Activated naive CD4-positive, alpha-beta T cell treated with anti-CD3 and anti-CD28 coated beads, Interleukin-2, amount 50 U/mL, for 72 hours (primary cell): ENCODE data around the gene SEC62. TPM values are rescaled to one million over a fixed set of nuclear protein-coding genes. Genes with fewer than 3 reads are reported as not detected.
A peak's percentile ranks its signal among the peaks of the same experiment; 100 is the strongest.
"Not testable (repeated sequence)": the region's sequence is repeated elsewhere in the genome, so short reads cannot be mapped to it uniquely, and the experiment has no call there.

ENCODE experiments used
- ATAC-seq, 2 donors: fragments of 150-1000 bp; cut with Tn5 transposase; 2 replicates each; pipeline ENCODE4 v1.10.0; 2021; ENCODE audit warnings: mild to moderate bottlenecking in 2 of 2, moderate library complexity in 2 of 2
- DNase-seq, 2 donors: peaks; one replicate each; pipeline ENCODE4 v3.0.0; 2021 to 2022; ENCODE audit warnings: low spot score in 2 of 2
- H3K27ac Mint-ChIP-seq, 2 donors: one replicate each; pipeline ENCODE4 v1.8.0; 2022; ENCODE audit warnings: mild to moderate bottlenecking in 2 of 2, mixed read lengths in 2 of 2
- H3K36me3 Mint-ChIP-seq, 2 donors: one replicate each; pipeline ENCODE4 v1.8.0; 2022; ENCODE audit warnings: mixed read lengths in 2 of 2
- H3K9me3 Mint-ChIP-seq, 2 donors: one replicate each; pipeline ENCODE4 v1.8.0; 2022; ENCODE audit warnings: mixed read lengths in 2 of 2
- total RNA-seq, 2 donors: library from RNA; stranded (reverse); gene quantifications; one replicate each; pipeline ENCODE4 v1.2.3, GENCODE V29; 2022

SEC62 gene
- total RNA-seq, 2 donors from 2014 or later: 52.1 to 81.9 TPM

DNA sequence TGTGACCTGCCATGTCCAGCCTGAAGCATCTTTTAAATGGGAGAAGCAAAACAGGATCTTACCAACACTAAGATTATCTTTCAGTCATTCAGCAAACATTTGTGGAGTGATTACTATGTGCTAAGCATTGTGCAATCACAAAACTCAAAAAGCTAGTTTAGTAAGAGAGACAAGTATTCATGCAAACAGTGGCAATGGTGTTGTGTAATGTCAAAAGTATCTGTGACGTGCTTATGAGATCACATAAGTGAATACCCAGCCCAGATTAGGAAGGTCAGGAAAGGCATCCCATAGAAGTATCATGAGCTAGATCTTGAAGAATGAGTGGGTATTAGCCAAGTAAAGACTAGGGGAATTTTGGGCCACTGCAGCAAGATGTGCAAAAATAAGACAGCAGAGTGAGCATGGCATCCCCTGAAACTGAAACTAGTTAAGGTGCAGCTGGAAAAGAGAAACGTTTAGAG lies 32.1 kb downstream of the SEC62 start:
- peak overlapping the region; percentile 7 to 88 for H3K27ac Mint-ChIP-seq
- H3K36me3 Mint-ChIP-seq: peaks cover 6 to 17% of the 10 kb centered on the region in 2 donors
- H3K9me3 Mint-ChIP-seq: no peaks in the 10 kb centered on the region
- ATAC-seq (peak; percentile 21 to 70), DNase-seq (no peak)

DNA sequence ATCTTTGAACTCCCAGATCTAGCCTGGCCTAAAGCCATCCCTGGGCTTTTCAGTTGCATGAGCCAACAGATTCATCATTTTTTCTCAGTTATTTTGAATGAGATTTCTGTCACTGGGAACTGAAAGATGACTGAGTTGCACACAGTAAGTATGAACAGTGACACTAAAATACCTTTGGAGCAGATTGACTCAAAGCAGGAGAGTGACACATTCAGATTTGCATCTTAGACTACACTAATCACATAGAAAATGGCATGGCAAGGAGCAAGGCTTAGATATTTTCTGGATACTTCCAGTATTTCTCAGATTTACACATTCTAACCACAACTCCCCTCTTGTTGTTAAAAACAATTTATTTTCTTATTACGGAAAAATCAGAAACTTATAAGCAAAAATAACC lies 32.8 kb downstream of the SEC62 start:
- ATAC-seq (peak; percentile 94 to 99), DNase-seq (peak in 1 of 2 donors; percentile 18)
- peak overlapping the region; percentile 12 to 88 for H3K27ac Mint-ChIP-seq
- H3K9me3 Mint-ChIP-seq: no peaks in the 10 kb centered on the region
- peaks cover 6 to 17% of the 10 kb centered on the region in 2 donors for H3K36me3 Mint-ChIP-seq

DNA sequence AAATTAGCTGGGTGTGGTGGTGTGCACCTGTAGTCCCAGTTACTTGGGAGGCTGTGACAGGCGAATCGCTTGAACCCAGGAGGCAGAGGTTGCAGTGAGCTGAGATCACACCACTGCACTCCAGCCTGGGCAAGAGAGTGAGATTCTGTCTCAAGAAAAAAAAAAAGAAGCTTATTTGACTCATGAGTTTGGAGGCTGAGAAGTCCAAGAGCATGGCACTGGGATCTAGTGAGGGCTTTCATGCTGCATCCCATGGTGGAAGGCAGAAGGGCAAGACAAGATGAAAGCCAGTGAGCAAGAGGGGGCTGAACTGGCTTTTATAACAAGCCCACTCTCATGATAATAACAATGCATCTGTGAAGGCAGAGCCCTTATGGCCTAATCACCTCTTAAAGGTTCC lies 33.4 kb downstream of the SEC62 start:
- Mint-ChIP-seq H3K27ac (peak overlapping the region in 1 of 2 donors; percentile 88), H3K9me3 (no peaks in the 10 kb centered on the region), H3K36me3 (peaks cover 6 to 17% of the 10 kb centered on the region in 2 donors)
- ATAC-seq (no peak), DNase-seq (no peak)

DNA sequence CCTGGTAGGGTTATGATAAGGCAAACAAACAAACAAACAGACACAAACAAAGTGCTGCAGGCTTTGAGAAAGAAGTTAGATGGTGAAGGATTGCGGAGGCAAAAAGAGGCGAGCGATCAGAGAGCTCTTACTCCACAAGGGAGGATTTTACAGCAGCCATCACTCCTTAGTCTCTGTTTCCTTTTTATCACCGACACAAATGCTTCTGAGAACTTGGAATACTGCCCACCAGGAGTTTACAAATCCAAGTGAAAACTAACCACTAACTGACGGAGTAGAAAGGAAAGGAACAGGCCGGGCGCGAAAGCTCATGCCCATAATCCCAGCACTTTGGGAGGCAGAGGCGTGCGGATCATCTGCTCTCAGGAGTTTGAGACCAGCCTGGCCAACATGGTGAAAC lies 35.6 kb downstream of the SEC62 start:
- ATAC-seq (no peak), DNase-seq (no peak)
- Mint-ChIP-seq H3K27ac (peak overlapping the region in 1 of 2 donors; percentile 35), H3K9me3 (peaks cover 5% of the 10 kb centered on the region in 2 donors), H3K36me3 (peaks cover 8 to 12% of the 10 kb centered on the region in 2 donors)

DNA sequence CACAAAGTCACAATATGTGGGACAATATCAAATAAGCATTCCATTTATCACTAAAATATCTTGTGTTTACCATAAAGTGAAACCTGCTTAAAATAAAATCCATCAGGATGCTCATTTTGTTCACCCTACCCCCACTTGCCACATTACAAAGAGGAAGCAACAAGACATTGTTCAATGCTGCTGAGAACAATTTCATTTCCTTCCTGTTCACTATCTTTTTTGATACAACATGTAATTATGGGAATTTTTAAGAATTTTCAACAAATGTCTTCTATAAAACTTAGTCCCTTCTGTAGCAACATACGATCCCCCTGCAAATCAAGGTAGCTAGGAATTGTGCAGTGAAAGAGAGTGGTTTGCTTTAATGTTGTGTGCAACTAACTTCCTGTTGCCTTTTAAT lies 36.3 kb downstream of the SEC62 start:
- ATAC-seq: no peak
- peak overlapping the region in 1 of 2 donors; percentile 35 for H3K27ac Mint-ChIP-seq
- peaks cover 8 to 12% of the 10 kb centered on the region in 2 donors for H3K36me3 Mint-ChIP-seq
- no peak for DNase-seq
- H3K9me3 Mint-ChIP-seq: peaks cover 5% of the 10 kb centered on the region in 2 donors

DNA sequence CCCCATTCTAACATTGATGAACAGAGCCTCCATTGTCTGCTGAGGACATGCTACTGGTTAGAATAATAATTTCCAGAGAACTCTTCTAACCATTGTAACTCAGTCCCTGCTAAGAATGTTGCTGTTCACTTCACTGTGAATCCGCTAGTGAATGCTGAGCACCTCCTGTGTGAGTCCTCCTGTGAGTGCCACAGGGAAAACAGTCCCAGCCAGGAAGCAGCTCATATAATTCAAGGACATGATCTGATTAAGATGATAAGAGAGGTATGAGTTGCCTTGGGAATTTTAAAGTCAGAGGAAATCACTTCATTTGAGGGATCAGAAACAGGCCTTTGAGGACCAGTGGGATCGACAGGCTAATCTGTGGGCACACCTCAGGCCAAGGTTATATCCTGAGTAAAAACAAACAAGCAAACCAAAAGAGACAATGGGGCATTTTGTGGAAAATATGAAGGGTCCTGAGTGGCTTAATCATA lies 37.3 kb downstream of the SEC62 start:
- Mint-ChIP-seq H3K9me3 (peaks cover 5% of the 10 kb centered on the region in 2 donors), H3K27ac (peak overlapping the region in 1 of 2 donors; percentile 35), H3K36me3 (peaks cover 8 to 12% of the 10 kb centered on the region in 2 donors)
- no peak for DNase-seq
- no peak for ATAC-seq

DNA sequence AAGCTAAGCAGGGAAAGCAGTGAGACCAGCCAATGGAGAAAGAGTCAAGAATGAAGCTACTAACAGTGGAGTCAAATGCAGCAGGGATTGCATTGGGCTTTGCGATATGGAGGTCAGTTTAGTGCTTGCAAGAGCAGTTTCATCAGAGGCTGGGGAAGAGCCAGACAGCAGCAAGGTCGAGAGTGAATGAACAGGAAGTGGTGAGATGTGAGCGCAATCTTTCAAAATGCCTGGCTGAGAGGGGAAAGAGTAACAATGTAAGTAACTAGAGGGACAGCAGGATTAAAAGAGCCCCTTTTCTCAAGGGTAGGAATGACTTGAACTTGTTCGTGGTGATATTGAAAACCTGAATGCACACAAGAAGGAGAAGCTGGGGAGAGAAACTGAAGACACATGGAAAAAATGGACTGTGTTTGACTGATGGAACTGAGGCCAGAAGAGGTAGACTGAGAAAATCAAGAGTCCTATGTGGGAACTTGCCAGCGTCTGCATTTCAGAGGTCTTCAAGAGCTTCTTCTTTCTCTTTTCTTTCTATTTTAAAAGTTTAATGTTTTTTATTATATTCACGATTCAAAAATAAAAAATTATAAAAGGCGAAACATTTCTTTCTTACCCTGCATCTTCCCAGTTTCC lies 40.5 kb downstream of the SEC62 start:
- H3K36me3 Mint-ChIP-seq: peaks cover 6 to 8% of the 10 kb centered on the region in 2 donors
- ATAC-seq: peak; percentile 92 to 96
- peak in 1 of 2 donors; percentile 38 for DNase-seq
- H3K9me3 Mint-ChIP-seq: peaks cover 5% of the 10 kb centered on the region in 2 donors
- peak overlapping the region; percentile 53 to 61 for H3K27ac Mint-ChIP-seq

DNA sequence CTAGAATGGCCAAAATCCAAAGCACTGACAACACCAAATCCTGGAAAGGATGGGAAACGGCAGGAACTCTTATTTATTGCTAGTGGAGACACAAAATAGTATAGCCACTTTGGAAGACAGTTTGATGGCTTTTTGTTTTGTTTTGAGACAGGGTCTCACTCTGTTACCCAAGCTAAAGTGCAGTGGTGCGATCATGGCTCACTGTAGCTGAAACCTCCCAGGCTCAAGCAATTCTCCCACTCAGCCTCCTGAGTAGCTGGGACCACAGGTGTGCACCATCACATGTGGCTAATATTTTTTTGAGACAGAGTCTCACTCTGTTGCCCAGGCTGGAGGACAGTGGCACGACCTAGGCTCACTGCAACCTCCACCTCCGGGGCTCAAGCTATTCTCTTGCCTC lies 43.9 kb downstream of the SEC62 start:
- Mint-ChIP-seq H3K9me3 (peaks cover 5% of the 10 kb centered on the region in 2 donors), H3K27ac (no peak overlapping the region), H3K36me3 (peaks cover 6 to 8% of the 10 kb centered on the region in 2 donors)
- ATAC-seq: no peak
- DNase-seq: no peak

DNA sequence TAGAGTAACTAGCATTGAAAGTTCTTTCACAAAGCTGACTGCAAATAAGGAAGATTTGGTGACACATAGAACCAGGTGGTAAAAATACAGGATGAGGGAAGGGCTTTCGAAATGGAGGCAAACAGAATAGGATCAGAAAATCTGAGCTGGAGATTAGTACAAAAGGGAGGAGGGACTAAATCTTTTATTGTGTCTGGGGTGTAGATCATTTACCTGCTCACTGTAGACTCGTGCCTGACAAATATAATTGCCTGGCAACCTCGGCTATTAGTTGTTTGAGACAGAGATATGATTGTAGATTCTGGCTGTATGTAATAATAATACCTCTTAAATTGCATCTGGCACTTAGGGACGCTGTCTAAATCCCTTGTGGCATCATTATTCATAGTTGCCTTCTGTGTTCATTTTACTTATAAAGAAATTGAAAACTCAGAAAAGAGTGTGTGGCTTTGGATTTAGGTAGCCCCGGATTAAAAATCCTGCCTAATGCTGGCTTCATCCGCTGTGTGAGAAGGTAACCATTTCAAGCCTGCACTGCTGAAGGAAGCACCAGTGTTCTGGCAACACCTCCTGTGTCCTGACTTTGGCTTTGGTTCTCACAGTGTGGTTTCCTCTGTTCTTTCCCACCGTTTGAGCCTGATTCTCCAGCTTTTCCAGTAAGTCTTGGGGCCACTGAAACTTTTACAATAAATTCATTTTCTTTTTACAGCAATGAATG lies 46.2 kb downstream of the SEC62 start:
- Mint-ChIP-seq H3K27ac (no peak overlapping the region), H3K36me3 (no peaks in the 10 kb centered on the region), H3K9me3 (no peaks in the 10 kb centered on the region)
- ATAC-seq (no peak), DNase-seq (no peak)

DNA sequence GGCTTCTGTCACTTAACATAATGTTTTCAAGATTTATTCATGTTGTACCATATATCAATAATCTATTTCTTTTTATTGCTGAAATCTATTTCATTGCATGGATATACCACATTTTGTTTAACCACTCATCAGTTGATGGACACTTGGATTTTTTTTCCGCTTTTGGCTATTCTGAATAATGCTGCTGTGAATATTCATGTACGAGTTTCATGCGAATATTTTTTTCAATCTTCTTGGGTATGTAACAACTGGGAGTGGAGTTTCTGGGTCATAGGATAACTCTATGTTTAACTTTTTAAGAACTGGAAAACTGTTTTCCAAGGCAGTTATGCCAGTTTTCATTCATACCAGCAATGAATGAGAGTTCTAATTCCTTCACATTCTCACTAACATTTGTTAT lies 49.5 kb downstream of the SEC62 start:
- ATAC-seq (no peak), DNase-seq (no peak)
- H3K27ac Mint-ChIP-seq: no peak overlapping the region
- H3K9me3 Mint-ChIP-seq: no peaks in the 10 kb centered on the region
- no peaks in the 10 kb centered on the region for H3K36me3 Mint-ChIP-seq

DNA sequence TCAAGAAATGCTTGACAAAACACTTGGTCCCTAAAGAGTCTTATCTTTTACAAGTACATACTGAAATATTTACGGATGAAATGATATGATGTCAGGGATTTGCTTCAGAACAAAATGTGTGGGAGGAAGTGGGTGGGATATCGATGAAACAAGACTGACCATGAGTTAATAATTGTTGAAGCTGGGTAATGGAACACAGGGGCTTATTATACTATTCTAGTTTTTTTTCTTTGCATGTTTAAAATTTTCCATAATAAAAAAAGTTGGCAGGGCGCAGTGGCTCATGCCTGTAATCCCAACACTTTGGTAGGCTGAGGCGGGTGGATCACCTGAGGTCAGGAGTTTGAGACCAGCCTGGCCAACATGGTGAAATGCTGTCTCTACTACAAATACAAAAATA lies 52.7 kb downstream of the SEC62 start:
- DNase-seq, H3K27ac Mint-ChIP-seq, H3K36me3 Mint-ChIP-seq, ATAC-seq, H3K9me3 Mint-ChIP-seq: not testable (repeated sequence)

DNA sequence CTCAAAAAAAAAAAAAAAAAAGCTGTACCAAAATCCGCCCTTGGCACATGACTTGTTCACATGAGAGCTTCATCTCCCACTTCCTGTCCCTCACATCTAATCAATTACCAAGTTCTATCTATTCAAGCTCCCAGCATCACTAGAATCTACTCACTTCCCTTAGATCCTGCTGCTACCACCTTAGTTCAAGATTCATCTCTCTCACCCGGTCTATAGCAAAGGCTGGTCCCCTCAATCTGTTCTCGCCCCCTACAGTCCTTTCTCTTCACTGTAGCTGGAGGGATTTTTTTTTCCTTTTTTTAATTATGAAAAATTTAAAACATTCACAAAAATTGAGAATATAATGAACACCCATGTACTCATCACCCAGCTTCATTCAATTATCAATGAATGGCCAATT lies 54.5 kb downstream of the SEC62 start:
- DNase-seq (no peak), ATAC-seq (peak; percentile 46 to 52)
- H3K36me3 Mint-ChIP-seq: no peaks in the 10 kb centered on the region
- peak overlapping the region in 1 of 2 donors; percentile 28 for H3K27ac Mint-ChIP-seq
- no peaks in the 10 kb centered on the region for H3K9me3 Mint-ChIP-seq

DNA sequence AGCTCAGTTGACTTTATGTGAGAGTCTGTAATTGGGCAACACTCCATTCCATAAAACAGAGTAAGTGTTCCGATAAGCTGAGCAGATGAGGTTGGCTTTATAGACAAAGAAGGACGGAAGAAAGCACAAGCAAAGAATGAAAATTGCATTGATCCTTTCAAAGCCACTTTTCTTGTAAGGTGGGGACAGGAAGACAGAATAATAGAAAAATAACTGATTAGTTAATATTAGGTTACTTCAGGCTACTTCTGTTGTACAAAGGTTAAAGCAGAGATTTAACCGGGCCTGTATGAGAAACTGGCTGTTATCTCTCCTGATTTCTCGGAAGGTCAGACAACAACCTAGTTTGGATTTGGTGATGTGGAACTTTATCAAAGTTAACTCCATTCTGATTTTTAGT lies 55.7 kb downstream of the SEC62 start:
- H3K27ac Mint-ChIP-seq: no peak overlapping the region
- DNase-seq (no peak), ATAC-seq (no peak)
- peaks cover 4 to 5% of the 10 kb centered on the region in 2 donors for H3K9me3 Mint-ChIP-seq
- no peaks in the 10 kb centered on the region for H3K36me3 Mint-ChIP-seq

DNA sequence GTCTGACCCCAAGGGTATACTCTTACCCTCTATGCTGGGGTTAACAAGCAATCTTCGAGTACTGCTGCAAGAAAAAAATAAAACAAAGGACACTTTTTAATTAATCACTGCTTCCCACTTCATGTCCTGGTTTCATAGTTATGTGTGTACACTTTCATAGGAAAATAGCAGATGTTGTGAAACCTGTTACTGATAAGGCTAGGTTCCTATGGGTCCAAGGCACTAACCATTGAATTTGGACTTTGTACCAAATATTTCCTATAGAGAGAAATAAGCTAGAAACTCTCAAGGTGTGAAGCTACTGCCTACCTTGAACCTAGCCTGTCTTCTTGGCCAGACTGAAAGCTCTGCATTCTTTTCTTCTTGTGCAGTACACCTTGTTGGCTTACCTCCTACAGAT lies 56.6 kb downstream of the SEC62 start:
- ATAC-seq: no peak
- Mint-ChIP-seq H3K27ac (no peak overlapping the region), H3K36me3 (no peaks in the 10 kb centered on the region), H3K9me3 (peaks cover 4 to 5% of the 10 kb centered on the region in 2 donors)
- no peak for DNase-seq

DNA sequence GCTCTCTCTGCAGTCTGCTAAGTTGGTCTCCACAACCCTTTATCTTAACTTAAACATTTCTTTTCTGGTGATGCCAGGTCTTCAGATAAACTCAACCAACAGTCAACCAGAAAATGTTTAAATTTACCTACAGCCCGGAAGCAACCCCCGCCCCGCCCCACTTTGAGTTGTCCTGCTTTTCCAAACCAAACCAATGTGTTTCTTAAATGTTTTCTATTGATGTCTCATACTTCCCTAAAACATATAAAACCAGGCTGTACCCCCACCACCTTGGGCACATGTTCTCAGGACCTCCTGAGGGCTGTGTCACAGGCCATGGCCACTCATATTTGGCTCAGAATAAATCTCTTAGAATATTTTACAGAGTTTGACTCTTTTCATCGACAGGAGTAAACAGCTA lies 58.0 kb downstream of the SEC62 start:
- Mint-ChIP-seq H3K36me3 (no peaks in the 10 kb centered on the region), H3K9me3 (peaks cover 5 to 8% of the 10 kb centered on the region in 2 donors), H3K27ac (no peak overlapping the region)
- ATAC-seq (no peak), DNase-seq (no peak)

DNA sequence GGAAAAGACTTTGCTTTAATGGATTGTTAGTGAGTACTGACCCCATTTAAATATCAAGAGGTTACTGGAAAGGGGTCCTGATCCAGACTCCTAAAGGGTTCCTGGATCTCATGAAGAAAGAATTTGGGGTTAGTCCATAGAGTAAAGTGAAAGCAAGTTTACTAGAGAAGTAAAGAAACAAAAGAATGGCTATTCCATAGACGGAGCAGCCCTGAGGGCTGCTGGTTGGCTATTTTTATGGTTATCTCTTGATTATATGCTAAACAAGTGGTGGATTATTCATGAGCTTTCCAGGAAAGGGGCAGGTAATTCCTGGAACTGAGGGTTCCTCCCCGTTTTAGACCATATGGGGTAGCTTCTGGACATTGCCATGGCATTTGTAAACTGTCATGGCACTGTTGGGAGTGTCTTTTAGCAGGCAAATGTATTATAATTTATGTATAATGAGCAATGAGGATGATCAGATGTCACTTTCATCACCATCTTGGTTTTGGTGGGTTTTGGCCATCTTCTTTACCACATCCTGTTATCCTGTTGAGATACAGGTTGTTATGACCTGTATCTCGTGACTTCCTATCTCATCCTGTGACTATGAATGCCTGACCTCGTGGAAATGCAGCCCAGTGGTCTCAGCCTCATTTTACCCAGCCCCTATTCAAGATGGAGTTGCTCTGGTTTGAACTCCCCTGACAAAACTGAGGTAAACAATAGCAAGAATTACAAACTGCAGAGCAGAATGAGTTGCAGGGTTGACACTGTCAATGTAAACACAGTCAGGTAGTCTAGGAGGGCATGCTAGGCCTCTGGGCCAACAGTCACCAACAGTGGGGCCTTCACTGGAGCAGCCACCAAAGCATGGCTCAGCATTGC lies 60.9 kb downstream of the SEC62 start:
- DNase-seq (no peak), ATAC-seq (peak; percentile 51 to 87)
- Mint-ChIP-seq H3K36me3 (no peaks in the 10 kb centered on the region), H3K27ac (peak overlapping the region; percentile 27 to 60), H3K9me3 (peaks cover 5 to 8% of the 10 kb centered on the region in 2 donors)

DNA sequence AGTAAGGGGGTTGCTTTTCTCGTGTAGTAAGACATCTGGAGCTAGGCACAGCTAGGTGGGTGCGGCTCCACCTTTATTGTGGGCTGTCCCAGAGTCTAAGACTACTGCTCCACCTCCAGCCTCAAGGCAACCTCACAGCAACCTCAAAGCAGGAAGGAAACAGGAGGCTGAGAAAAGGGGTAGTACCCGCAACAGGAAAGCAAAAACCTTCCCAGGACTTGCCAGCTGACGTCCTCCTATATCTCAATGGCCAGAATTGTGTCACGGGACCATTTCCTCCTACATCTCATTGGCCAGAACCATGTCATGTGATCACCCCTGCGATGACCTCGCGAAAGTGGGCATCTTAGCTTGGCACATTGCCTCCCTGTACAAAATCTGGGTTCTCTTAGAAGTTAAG lies 66.9 kb downstream of the SEC62 start:
- Mint-ChIP-seq H3K9me3 (peaks cover 0 to 9% of the 10 kb centered on the region in 2 donors), H3K27ac (peak overlapping the region in 1 of 2 donors; percentile 85), H3K36me3 (peaks cover 0 to 5% of the 10 kb centered on the region in 2 donors)
- peak in 1 of 2 donors; percentile 53 for ATAC-seq
- peak in 1 of 2 donors; percentile 65 for DNase-seq
